K562 (cell line): ENCODE results near the gene YBX3. TPM values are rescaled to one million over a fixed set of nuclear protein-coding genes. Genes with fewer than 3 reads are reported as not detected.

Experiments
- CHD7 ChIP-seq: fragments of 200-600 bp; sonication (generic); IDR thresholded peaks from one replicate; pipeline ENCODE4 v1.6.1; 2012; ENCODE audit warnings: mild to moderate bottlenecking, low read depth, low read length, inconsistent platforms
- MAFG ChIP-seq: fragments of 450-650 bp; conservative IDR thresholded peaks from 2 replicates; pipeline ENCODE4 v1.6.1; 2016; ENCODE audit warnings: missing genetic modification characterization, missing compliant biosample characterization
- YY1 ChIP-seq, 3 experiments: IDR thresholded peaks; 2 replicates each; pipeline ENCODE4 v1.6.1; 2011; ENCODE audit warnings: low read length in 2 of 3, mild to moderate bottlenecking in 2 of 3, moderate library complexity in 2 of 3, borderline replicate concordance in 1 of 3, control low read depth in 1 of 3, low read depth in 1 of 3; ENCODE audit not compliant: insufficient read depth in 3 of 3, insufficient replicate concordance in 2 of 3, control insufficient read depth in 1 of 3, insufficient read length in 1 of 3; ENCODE audit errors: extremely low read depth in 1 of 3
- ZKSCAN1 ChIP-seq: fragments of 150-350 bp; IDR thresholded peaks from 2 replicates; pipeline ENCODE4 v1.6.1; 2016; ENCODE audit warnings: low read depth, low read length
- ZNF512 ChIP-seq: IDR thresholded peaks from 2 replicates; pipeline ENCODE4 v1.6.1; 2016; ENCODE audit warnings: missing genetic modification characterization, missing compliant biosample characterization
- ZNF695 ChIP-seq: fragments of 450-650 bp; formaldehyde crosslinking; IDR thresholded peaks from 2 replicates; pipeline ENCODE4 v1.4.0; 2020; ENCODE audit warnings: mild to moderate bottlenecking, moderate library complexity
- ZNF780A ChIP-seq: fragments of 250-450 bp; sonication (Bioruptor Pico); IDR thresholded peaks from 2 replicates; pipeline ENCODE4 v1.5.0; 2021; ENCODE audit warnings: mild to moderate bottlenecking
- polyA plus RNA-seq, 8 experiments: library from polyadenylated mRNA; depleted of rRNA in 4 of 8; stranded (reverse) in 5 of 8; unstranded in 3 of 8; fragments of >200 nt; fragmentation: Nextera tagmentation in 2 of 8; fragmentation: Illumina TruSeq in 1 of 8; extraction: Ambion mirVana in 2 of 8; extraction: Trizol in 1 of 8; gene quantifications; 2 replicates each; pipeline versions ENCODE4 v1.2.1 to v1.2.3, GENCODE V29; 2011 to 2014; ENCODE audit warnings: inconsistent platforms in 1 of 8, missing spikeins in 1 of 8
- total RNA-seq, 7 experiments: library from RNA; depleted of rRNA in 6 of 7; stranded (reverse); fragments of >200 nt in 6 of 7; fragmentation: Illumina TruSeq in 2 of 7; extraction: Trizol in 2 of 7; gene quantifications; 2 replicates each; pipeline versions ENCODE4 v1.2.1 to v1.2.3, GENCODE V29; 2011 to 2021; ENCODE audit warnings: low replicate concordance in 1 of 7

YBX3 gene
- total and polyA plus RNA-seq, 9 of the 15 experiments (the other 6 are each of a cell fraction or from before 2014, with no cell fraction given) = 47.0 to 239 (median 81.5) TPM

GRCh38 chr12:10739157-10740118, 16.3 kb upstream of the YBX3 start (continued):
- TF ChIP-seq CHD7 (no peak), ZNF512 (tag) (no peak), ZKSCAN1 (no peak), YY1 (IDR thresholded peaks at IDR 0.05; ENCODE audit: borderline replicate concordance in 1 of 3, control insufficient read depth in 1 of 3, extremely low read depth in 1 of 3, insufficient read depth in 3 of 3, insufficient read length in 1 of 3, insufficient replicate concordance in 2 of 3, low read depth in 1 of 3, low read length in 2 of 3) (no peak), ZNF695 (CRISPR knock-in tag) (no peak), MAFG (tag) (peak; percentile 81), ZNF780A (no peak)
